ENCODE measurements around the gene COL15A1.

COL15A1 gene

DNA sequence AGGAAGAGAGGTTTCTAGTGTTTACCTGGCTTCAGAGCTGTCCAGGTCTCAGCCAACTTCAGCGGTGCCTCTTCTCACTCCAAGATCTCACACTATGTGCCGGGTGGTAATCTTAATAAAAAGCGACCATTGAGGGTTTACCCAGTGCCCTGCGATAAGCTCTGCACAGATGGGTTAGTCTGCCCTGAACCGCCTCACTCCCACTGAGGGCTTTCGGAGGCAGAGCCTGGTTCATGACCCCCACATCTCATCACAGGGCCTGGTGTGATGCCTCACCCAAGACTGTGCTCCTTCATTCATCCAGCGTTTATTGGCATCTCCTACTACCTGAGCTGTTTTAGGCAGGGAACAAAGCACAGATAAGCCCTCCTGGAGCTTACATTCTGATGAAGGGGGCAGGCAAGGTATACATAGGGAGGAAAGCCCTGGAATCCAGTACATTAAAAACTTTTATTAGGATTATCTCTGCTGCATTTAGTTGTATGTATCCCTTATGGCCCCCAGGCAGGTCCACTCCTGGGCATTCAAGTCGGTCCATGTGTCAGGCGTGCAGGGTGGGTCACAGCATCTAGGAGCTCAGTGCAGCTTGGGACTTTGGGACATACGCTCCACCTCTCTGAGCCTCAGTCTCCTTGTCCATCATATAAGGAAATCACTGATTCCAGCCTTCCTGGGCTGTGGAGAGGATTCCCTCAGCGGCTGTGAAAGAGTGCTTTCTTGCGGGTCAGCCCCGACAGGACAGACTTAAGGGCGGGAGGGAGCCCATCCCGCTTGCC is 613 bp upstream of the COL15A1 start:
- in situ Hi-C loops (cut with HindIII; ENCODE audit: low sequenced_read_pairs) = no loop called here

DNA sequence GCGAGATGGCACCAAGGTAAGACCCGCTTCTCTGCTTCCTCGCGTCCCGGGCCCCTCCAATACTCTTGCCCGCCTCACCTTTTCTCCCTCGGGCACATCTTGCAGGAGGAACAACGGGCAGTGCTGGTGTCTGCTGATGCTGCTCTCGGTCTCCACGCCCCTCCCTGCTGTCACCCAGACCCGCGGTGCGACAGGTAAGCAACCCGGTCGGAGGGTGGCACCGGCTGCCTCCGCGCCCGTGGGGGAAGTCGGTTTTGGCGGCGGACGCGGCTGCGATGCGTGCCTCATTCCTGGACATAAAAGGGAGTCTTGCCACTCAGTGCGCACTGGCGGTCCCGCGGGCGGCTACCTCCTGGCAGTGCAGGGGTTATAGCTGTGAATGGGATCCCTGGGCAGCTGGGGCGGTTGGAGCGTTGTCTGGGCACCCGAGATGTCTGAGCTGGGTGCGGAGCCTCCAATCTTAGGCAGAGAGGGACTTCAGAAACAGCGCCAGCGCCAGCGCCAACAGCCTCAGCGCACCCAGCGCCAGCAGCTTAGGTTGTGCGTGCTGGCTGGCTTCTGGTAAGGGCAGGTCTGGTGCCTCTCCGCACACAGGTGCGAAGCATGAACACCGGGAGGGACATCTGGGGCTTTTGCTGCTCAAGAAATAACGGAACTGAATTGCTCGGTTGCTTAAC is 488 bp downstream of the COL15A1 start:
- in situ Hi-C loops (cut with HindIII; ENCODE audit: low sequenced_read_pairs) = no loop called here

DNA sequence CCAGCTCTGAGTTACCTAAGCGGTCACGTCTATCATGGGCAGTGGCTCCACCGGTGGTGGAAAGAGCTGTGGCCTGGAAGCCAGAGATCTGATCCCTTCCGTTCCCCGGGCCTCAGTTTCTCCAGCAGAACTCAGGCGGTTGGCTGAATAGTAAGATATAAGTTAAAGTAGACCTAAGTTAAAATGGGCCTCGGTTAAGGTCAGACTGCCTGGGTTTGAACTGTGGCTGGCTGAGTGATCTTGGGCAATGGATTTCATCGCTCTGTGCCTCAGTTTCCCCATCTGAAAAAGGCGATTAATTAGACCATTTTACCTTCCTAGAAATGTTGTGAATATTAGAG is 997 bp downstream of the COL15A1 start:
- in situ Hi-C loops (cut with HindIII; ENCODE audit: low sequenced_read_pairs) = no loop called here

DNA sequence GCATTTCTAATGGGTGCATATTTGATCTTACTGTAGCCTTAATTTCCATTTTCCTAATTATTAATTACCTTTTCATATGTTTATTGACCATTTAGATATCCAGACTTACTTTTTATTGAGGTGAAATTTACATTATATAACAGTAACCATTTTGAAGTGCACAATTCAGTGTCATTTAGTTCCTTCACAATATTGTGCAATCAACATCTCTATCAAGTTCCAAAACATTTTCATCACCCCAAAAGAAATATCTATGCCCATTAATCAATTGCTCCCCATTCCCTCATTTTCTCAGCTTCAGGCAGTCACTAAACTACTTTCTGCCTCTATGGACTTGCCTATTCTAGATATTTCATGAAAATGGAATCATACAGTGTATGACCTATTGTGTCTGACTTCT is 5.9 kb downstream of the COL15A1 start:
- in situ Hi-C loops (cut with HindIII; ENCODE audit: low sequenced_read_pairs) = no loop called here

DNA sequence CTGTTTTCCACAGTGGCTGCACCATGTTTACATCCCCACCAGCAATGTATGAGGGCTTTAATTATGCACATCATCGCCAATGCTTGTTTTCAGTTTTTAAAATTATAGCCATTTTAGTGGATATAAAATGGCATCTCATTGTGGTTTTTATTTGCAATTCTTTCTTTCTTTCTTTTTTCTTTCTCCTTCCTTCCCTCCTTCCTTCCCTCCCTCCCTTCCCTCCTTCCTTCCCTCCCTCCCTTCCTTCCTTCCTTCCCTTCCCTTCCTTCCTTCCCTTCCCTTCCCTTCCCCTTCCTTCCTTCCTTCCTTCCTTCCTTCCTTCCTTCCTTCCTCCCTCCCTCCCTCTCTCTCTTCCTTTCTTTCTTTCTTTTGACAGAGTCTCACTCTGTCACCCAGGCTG is 6.6 kb downstream of the COL15A1 start:
- in situ Hi-C loops (cut with HindIII; ENCODE audit: low sequenced_read_pairs) = no loop called here

DNA sequence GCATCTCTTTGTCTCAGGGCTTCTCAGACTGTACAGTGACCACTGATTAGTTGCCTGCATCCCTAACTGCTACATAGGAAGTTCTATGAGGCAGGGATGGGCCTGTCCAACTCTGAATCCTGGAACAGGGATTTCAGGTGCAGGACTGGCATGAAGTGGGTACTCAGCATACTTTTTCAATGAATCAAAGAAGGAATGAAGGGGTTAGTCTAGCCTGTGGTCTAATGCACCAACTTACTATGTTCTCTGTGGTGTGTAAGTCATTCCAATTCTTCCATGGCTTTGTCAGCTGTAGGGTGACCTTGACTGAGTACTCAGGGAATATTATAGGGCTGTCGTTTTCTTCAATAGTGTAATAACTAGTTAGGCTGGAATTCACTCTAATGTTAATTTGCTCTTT is 8.3 kb downstream of the COL15A1 start:
- in situ Hi-C loops (cut with HindIII; ENCODE audit: low sequenced_read_pairs) = no loop called here

DNA sequence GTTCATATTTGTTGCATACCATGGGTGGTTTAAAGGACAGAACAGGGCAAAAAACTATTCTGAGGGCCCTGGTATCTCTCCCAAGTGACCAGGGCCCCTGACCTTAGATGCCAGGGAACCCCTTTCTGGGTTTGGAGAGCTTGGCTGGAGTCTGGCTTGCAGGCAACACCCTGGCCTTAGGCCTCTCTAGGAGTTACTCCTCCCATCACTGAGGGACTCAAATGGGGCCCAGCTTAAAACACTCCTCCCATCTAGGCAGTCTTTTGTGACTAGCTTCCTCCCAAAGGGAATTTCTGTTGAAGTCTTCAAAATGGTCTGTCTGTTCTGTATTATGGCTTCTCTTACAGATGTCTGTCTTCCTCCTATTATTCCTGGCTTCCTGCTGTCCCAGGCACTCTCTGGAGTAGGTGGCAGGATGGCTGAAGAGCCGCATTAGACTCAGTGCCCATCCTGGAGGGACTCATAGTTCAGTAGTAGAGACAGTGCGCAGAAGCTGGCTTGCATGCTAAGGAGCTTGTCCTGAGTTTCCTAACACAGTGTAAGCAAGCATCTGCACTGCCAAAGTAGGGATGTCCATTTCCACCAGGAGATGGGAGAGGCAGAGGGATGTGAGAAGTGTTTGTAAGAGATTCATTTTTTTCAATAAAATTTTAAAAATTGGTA is 10.0 kb downstream of the COL15A1 start:
- in situ Hi-C loops (cut with HindIII; ENCODE audit: low sequenced_read_pairs) = no loop called here

DNA sequence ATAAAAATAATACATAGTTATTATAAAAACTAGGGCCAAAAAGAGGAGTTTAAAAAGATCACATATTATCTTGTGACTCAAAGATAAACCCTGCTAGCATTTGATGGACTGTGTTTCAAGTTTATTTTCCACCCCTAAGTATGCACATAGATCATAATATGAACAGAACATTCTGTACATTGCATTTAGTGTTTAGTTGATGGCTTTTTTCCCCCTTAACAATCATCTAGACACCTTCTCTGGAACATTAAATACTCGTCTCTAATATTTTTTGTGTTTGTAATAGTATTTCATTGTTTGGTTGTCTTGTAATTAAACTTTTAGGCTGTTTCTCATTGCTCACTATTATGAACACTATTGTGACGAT is 10.5 kb downstream of the COL15A1 start:
- in situ Hi-C loops (cut with HindIII; ENCODE audit: low sequenced_read_pairs) = no loop called here

DNA sequence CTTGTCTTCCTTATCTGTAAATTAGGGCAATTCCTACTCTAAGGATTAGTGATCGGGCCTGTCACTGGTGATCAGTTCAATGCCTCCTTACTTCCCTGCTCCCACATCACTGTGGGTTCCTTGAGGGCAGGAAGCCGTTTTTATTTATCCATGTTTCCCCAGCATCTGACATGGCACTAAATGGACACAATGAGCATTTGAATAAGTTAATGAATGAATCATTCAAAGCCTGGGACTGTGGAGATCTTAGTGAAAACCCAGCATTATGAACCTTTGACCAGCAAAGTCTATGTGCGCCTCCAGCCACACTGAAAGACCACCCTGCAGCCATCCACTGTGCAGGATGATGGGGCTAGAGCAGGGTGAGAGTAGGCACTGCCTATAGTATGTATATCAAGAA is 11.6 kb downstream of the COL15A1 start:
- in situ Hi-C loops (cut with HindIII; ENCODE audit: low sequenced_read_pairs) = no loop called here

DNA sequence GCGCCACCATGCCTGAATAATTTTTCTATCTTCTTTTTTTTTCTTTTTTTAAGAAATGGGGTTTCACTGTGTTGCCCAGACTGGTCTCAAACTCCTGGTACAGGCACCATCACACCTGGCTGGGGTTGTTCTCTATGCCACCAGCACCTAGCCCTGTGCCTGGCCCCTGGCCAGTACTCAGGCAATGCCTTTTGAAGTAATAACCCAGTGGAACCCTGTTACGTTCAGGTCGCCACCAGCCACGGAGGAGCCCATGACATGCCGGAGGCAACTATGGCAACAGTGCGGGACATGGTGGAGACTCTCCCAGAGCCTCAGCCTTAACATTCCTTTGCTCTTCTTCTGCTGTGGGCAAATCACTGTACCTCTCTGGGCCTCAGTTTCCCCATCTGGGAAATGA is 14.1 kb downstream of the COL15A1 start:
- in situ Hi-C loops (cut with HindIII; ENCODE audit: low sequenced_read_pairs) = no loop called here

DNA sequence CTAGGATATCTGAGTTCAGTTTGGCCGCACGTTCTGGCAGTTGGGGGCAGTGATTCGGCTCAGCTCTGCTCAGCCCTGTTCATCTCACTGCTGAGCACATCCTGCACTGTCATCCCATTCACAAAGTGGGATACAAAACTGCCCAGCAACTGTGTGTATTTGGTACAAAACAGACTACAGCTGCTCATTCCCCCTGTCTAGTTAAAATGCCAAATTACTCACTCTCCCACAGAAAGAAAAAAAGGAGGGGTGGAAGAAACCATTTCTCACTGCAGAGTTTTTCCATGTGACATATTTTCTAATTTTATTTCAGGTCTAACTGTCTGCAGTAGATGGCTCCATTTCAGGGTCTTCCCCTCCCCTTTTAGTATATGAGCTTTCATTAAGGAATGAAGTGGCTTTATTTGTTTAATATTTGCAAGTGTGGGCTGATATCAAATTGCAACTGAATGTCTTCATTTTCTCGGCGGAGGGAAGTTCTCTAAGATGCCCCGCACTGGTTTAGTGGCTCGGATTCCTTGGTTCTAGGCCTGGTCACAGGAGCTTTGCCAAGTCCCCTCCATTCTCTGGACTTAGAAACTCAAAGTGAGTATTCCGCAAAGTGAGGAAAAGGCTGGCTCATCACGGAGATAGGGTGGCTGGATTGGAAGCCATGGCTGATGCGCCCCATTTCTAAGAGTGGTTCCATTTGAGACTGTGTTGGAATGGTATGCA is 14.7 kb downstream of the COL15A1 start:
- in situ Hi-C loops (cut with HindIII; ENCODE audit: low sequenced_read_pairs) = no loop called here

DNA sequence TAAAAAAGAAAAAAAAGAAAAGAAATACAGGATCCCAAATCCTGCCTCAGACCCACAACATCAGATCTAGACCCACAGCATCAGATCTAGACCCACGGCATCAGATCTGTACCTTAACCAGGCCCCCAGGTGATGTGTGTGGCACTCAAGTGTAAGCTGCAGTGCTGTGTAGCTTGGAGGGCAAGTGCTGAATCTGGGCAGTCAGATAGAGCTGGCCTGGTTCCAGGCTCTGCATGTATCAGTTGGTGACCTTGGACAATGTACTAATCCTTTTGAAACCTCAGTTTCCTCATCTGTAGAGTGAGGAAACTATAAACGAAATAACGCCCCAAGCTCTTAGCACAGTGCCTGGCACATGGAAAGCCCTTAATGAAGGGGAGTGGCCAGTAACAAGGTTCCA is 16.7 kb downstream of the COL15A1 start:
- in situ Hi-C loops (cut with HindIII; ENCODE audit: low sequenced_read_pairs) = loop anchor here (5.0 kb wide), 1 partner anchor 88 kb away; no protein-coding TSS in a partner anchor

DNA sequence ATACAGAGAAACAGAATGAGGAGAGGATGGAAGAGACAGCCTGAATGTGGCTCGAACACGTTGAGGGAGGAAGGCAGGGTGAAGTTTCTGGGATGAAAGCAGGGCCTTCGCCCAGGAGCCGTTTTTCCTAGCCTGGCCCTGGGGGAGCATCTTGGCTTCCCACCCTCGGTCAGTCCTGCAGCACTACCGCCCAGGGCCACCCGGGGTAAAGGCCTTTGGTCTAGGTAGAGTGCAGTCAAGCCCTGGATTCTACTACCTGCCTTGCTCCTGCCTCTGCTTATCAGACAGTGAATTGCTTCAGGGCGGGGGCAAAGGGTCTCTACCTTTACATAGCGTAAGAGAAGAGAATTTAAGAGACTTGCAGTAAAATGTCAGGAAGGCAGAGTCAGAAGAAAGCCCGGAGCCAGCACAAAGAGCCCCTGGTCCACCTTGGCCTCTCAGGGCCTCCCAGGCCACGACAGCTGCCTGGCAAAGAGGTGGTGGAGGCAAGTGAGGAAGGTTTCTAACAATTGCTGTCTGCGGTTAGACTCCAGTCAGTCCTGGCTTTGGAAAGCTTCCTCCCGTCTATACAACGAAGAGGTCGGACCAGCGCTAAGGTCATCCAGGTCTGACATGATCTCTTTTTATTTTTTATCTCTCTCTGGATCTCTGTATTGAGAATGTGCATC is 17.9 kb downstream of the COL15A1 start:
- in situ Hi-C loops (cut with HindIII; ENCODE audit: low sequenced_read_pairs) = loop anchor here (5.0 kb wide), 1 partner anchor 89 kb away; no protein-coding TSS in a partner anchor

DNA sequence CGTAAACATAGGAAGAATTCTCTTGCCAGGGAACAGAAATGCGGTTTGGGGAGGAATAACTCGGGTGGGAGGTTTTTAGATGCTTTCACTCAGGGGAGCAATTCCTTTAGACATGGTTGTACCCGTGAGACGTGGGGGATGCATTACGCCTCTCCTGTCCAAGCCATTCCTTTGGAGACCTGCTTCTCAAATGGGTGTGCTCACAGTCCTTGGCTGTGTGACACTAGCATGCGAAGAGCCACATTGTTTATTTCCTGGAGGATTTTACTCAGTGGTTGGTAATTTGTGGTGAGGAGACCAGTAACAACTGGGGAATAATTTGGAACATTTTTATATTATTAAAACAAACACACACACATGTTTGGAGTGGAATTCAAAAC is 18.5 kb downstream of the COL15A1 start:
- in situ Hi-C loops (cut with HindIII; ENCODE audit: low sequenced_read_pairs) = loop anchor here (5.0 kb wide), 1 partner anchor 90 kb away; no protein-coding TSS in a partner anchor

DNA sequence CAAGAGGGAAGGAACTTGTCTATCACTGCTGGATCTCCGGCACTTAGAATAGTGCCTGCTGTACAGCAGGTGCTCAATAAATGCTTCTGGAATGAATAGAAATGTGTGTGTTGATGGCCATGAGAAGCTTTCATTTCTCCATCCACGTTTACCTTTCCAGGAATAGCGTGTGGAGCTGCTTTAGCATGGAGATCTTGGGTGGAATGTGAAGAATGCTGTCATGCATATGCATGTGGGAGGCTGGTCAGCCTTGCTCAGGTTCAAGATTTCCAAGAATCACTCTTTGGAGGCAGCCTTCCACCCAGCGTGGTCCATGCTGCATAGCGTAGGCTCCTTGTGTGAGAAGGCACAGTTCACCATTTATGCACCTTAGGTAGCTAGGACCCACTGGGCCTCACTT is 19.2 kb downstream of the COL15A1 start:
- in situ Hi-C loops (cut with HindIII; ENCODE audit: low sequenced_read_pairs) = loop anchor here (5.0 kb wide), 1 partner anchor 91 kb away; no protein-coding TSS in a partner anchor

DNA sequence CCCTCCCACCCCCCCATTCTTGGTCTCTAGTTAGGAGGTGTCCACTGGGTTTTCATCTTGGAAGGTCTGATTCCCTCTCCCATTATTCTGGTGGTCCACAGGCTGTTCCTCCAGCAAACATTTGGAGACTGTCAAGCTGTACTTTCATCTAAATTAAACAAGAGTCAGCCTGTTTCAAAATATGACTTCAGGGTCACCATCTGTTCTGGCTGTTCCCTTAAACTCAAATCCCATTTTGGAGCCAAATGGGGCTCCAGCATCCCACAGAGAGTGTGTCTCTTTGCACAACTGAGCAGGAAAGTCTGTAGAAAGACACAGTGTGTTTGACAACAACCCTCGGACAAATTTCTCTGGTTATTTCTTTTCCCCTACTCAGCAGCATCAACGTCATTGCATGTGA is 20.5 kb downstream of the COL15A1 start:
- in situ Hi-C loops (cut with HindIII; ENCODE audit: low sequenced_read_pairs) = loop anchor here (5.0 kb wide), 1 partner anchor 92 kb away; no protein-coding TSS in a partner anchor

DNA sequence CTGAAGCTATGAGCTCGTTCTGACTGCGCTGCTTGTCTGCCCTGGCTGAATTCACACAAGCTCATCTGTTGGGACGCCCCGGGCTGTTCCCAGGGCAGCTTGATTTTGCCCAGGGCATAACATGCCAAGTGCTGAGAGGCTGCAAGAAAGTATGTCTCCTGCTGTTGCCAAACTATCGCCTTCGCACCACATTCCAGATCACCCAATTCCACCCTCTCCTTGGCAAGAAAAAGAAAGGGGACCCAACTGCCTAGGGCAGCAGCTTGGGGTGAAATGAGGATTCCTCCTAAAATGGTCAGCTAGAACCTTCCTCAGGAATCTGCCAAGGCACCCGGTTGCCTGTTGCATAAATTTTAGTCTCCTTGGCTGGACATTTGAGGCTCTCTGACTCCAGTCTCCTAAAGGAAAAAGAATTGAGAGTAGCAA is 21.2 kb downstream of the COL15A1 start:
- in situ Hi-C loops (cut with HindIII; ENCODE audit: low sequenced_read_pairs) = loop anchor here (5.0 kb wide), 1 partner anchor 93 kb away; no protein-coding TSS in a partner anchor

DNA sequence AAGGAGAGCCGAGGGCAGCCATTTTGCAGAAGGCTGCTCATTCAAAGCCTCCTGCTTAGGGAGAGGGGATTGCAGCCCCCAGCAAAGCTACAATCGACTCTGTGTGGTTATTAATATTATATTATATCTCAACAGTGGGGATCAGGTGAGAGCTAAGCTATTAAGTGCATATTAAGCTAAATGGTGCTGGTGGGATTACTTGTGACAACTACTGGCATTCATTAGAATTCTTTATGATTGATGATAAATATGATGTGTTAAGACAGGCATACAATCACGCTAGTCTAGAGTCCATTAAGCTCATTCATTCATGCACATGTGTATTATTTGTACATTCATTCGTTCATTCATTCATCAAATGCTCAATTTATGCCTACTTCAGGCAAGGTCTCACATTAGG is 23.0 kb downstream of the COL15A1 start:
- in situ Hi-C loops (cut with HindIII; ENCODE audit: low sequenced_read_pairs) = no loop called here

DNA sequence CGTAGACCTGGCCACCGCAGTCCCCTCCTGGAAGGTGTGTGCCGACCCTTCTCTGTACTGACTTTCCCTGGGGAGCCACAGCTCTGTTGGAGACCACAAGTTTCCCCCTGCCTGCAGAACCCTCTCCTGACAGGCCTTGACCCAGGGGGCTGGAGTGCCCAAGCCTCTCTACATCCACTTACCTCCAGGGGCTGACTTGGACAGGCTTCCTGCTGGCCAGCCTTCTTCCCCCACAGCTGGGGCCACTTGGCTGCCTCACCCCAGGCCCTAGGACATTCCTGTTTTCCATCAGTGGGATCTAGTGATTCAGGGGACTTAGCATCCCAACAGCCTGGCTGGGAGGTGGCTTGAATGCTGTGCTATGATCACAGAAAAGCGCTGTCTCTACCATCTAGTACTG is 23.6 kb downstream of the COL15A1 start:
- in situ Hi-C loops (cut with HindIII; ENCODE audit: low sequenced_read_pairs) = no loop called here

DNA sequence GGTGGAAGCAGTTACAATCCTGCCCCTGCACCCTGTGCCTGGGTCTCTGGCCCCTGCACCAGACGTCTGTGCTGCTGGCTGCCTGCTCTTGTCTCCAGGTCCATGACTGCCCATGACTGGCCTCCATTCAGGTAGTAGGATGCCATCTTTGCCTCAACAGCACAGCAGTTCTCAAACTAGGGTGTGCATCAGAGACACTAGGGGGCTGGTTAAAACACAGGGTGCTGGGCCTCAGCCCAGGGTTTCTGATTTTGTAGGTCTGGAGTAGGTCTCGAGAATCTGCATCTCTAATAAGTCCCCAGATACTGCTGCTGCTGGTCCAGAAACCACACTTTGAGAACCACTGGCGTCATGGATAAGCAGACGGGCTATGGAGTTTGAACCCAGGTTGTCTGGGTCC is 24.0 kb downstream of the COL15A1 start:
- in situ Hi-C loops (cut with HindIII; ENCODE audit: low sequenced_read_pairs) = no loop called here

Measured in endothelial cell of hepatic sinusoid (primary cell).